Activated CD8-positive, alpha-beta memory T cell treated with anti-CD3 and anti-CD28 coated beads, Interleukin-2, amount 50 U/mL, for 48 hours (primary cell): ENCODE results near the gene PDSS2.
"Not testable (repeated sequence)": the region's sequence is repeated elsewhere in the genome, so short reads cannot be mapped to it uniquely, and the experiment has no call there.

ENCODE experiments used
- DNase-seq: peaks from one replicate; pipeline ENCODE4 v3.0.0-alpha.2; 2020

Gene PDSS2

DNA sequence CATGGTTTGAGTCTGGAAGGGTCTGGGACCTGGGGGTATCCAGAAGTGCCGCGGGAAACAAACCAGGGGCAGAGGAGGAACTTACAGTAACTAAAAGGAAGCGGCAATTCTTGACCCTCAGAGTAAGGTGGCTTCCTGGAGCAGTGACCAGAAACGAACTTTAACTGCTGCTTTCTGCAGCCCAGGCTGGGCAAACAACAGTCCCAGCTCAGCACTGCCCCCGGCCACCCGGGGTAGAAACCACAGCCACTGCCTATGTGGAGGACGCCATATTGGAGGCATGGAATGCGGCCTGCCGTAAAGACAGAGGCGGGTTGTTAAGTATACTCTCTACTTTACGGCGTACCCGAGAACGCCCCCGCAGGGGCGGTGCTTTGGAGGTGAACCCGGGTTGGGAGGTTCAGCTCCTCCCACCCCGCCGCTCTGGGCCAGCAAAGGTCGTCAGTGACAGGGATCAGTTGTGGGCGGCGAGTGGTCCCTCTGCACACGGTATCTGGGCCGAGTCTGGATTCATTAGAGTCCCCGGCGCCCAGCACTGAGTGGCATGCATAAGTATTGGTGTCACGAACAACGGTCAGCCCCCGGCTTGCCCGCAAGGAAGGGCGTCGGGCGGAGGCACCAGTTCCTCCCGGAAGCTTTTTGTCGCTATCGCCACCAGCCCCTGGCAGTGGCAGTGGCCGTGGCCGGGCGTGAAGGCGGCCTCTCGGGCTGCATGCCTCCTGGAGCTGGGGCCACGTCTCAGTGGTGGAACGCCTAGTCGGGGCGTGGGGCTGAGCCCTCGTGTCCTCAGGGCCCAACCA, at the start of gene PDSS2:
PDSS2 (minus strand) TSS at position 282 of the 800 bp plus-strand sequence; CDS start at position 3, 279 bp downstream.
- peak; percentile 96 for DNase-seq

DNA sequence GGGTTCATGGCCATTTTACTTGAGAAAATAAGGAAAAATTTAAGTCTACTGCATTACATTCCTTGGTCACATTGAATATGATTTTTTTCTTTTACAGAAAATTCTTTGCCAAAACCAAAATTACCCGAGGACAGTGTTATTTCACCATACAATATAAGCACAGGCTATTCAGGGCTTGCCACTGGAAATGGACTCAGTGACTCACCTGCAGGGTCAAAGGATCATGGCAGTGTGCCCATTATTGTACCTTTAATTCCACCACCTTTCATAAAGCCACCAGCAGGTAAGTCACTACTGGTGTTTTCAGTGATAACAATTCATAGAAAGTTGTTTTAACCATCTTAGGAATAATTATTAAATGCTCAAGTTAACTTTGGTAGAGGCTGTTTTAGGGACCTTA, 46.8 kb upstream of the PDSS2 start:
- DNase-seq, result no peak

GRCh38 chr6:107504270-107505026, 45.1 kb upstream of the PDSS2 start:
- no peak for DNase-seq

DNA sequence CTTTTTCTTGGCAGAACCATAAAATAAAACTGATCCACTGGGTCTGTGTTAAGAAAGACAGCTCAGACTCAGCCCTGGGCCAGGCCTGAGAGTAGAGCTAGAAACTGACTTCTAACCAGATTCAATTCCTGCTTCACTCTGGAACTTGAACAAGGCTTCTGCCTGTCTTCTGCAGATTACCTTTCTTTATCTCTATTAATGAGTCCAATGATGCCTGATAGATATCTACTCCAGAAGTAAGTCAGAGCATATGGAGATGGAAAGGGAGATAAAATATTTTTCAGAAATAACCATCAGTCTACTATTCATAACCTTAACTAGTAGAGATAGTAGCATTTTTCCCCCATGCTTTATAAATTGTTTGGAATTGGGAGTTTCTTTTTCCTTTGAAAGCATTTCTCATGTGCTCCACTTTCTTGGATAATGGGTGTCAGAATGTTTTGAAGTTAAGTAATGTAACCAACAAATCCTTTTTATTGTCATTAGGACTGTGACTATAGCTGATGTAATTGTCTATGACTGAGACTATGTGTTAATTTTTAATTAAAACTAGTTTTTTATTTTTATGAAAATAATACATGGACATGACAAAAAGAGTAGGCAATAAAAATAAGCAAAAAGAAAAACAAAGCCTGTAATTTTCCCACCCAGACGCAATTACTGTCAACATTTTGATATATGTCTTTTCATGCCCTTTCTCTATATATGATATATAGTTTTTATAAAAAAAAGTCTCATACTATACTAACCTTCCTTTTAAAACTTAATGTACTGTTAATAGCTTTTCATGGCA, 37.7 kb upstream of the PDSS2 start:
- no peak for DNase-seq

- no peak for DNase-seq
These were observed 36.6 kb upstream of the PDSS2 start for GRCh38 chr6:107495971-107496370.

GRCh38 chr6:107495196-107495643, 35.9 kb upstream of the PDSS2 start:
- DNase-seq, result no peak

- DNase-seq, result no peak
These were observed 34.0 kb upstream of the PDSS2 start for GRCh38 chr6:107493158-107494057.

DNA sequence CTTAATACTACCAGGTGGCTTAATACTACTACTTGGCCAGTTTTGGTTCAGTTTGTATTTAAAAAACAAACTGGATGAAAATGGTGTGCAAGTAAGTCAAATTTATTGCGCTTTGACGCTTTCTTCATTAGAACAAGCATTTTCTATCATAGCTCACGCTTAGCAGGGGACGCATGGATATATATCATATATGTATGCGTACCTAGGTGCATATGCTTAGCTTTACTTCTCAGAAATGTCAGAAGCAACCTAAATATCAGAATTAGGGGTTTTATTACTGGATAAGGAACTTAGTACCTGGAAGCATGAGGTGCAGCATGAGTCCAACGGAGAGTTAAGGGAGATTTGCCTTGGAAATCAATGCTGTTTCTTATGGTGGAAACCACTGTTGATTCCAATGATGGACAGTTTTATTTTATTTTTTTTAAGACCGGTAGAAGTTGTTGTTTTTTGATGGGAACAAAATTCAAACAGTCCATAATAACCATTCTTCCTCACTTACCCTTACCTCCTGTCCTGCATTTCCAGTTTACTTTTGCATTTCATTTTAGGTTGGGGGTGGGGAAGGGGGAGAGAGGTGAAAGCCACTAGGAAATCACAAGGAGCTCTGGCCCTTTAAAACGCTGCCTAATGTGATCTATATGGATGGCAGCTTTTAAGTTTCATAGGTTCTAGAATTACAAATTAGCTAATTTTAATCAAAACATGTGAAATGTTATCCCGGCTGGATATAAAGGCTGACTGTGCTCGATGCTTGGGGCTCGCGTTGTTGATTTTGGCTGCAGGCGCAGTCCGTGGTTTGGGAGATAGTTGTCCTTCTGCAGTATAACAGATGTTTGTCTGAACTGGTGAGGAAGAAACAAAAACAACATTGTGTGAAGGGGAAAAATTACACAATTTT, 32.6 kb upstream of the PDSS2 start:
- no peak for DNase-seq

GRCh38 chr6:107491138-107491609, 31.8 kb upstream of the PDSS2 start:
- DNase-seq, result peak; percentile 61

DNA sequence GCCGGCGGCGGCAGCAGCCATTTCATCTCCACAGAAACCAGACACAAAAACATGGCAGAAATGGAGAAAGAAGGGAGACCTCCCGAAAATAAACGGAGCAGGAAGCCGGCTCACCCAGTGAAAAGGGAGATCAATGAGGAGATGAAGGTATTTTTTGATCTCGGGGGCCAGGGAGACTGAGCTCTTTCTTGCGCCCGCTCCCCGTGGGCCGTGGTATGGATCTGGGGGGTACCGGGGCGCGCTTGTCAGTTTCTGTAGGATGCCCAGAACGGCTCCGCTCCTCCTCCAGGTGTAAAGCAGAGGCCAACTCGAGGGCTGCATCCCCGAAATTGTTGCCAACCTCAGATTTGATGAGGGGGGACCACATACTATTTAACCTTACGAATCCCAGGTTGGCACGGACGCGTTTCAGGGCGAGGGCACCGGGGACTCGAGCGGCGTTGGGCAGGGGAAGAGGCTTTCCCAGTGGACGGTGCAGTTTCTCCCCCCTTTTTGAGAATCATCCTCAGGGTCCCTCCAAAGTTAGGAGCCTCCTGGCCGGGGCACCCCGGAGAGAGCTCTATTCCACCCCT, 31.3 kb upstream of the PDSS2 start:
- no peak for DNase-seq

DNA sequence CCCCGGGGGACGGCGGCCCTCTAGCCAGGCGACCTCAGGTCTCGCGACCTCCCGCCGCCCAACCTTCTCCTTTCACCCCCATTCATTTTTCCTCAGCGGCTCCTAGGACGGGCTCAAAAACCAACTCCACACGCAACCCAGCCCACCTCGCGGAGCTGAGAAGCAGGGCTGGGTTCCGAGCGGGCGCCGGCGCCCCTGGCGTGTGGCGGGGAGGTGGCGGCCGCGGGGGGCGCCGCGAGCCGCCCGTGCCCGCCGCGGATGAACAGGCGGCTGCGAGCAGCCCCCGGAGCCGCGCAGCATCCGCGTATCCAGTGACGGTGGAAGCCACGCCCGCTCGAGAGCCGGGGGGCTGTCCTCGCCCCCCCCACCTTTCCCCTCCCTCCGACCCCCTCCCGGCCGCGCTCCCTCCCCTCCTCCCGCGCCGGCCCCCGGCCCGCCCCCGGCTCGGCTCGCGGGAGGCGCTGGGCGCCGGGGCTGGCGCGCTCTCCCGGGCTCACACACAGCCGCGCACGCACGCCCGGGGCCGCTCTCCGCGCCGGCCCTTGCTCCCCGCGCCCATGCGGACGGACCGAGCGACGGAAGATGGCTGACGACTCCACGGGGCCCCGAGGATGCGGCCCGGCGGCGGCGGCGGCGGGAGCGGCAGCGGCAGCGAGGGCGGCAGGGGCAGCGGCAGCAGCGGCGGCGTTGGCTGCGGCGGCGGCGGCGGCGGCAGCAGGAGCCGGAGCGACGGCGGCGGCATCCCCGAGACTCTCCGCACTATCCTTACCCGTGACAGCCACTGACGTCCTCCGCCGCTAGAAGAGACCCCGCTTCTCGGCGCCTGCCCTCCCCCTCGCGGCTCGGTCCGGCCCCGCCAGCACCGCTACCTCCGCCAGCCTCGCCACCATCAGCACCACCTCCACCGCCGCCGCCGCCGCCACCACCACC, 30.5 kb upstream of the PDSS2 start, which contains the start of gene SOBP:
SOBP (plus strand) TSS at position 482 of the 930 bp plus-strand sequence. CDS start 500 bp downstream, outside the sequence.
- DNase-seq, result peak; percentile 75

- peak; percentile 68 for DNase-seq
These were observed 29.7 kb upstream of the PDSS2 start for GRCh38 chr6:107488875-107489635.

DNA sequence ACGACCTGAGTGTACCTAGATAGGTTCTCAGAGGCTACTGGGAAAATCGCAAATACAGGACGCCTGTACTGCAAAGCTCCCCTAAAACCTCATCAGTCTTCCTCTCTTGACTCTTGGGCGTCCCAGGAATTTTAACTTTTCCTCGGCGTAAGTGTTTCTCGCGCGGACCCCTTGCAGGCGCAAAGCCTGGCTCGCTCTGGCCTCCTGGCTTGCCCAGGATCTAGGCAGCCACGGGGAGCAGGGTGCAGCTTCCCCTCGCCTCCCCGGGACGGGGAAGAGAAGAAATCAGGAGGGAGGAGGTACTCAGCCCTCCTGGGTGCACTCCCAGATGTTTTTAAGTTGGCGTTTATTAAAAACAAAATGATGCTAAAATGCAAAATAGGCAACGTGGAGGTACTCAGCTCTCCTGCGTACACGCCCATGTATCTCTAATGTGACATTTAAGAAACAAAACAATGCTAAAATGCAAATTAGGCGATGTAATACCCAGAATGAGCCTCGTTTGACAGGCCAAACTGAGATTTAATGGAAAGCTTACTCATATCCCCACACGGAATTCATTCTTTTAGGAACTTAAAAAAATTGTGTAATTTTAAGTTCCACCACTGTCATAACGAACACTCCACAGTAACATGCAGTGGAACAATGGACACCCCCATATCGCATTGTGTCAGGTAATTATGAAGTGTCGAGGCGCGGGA, 29.0 kb upstream of the PDSS2 start:
- DNase-seq, result no peak

- DNase-seq, result no peak
These were observed 25.8 kb upstream of the PDSS2 start for GRCh38 chr6:107485157-107485556.

DNA sequence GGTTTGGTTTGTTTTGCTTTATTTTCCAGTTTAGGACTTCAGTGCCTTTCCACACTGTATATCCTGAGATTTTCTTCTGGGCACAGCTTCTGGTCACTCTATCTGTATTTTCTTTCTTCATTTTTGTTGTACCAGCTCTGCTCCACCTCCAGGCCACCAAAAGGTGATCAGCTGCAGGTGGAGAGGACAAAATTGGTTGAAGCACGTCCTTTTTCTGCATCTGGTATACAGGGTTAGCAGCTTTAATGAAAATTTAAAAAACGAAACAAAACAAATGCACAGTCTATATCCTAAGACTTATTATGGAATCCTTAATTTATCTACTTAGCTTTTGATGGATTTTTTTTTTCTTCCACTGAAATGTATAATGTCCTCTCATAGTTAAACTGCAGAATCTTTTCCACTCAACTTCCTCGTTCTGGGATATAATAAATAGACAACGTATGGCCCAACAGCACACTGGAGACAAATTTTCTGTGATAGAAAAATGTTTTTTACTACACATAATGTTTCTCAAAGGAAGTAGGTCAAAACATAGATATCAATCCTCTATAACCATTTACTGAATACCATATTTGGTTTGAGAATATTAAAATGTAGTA, 19.8 kb upstream of the PDSS2 start:
- DNase-seq, result no peak

- not testable (repeated sequence) for DNase-seq
These were observed 16.5 kb upstream of the PDSS2 start for GRCh38 chr6:107475826-107476225.

DNA sequence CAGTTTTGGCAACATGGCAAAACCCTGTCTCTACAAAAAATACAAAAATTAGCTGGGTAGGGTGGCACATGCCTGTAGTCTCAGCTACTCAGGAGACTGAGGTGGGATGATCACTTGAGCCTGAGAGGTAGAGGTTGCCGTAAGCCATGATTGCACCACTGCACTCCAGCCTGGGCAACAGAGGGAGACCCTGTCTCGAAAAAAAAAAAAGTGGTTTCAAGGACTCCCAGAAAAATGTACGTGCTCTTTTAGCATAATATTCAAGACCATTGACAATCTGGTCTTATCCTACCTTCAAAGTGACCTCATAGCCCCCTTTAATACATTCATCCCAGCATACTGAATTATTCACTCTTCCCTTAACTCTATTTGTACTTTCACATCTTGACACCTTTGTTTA, 16.0 kb upstream of the PDSS2 start:
- not testable (repeated sequence) for DNase-seq
